IPS-NIHi7 (cell line): ENCODE measurements around the gene PPP1R8.

Source experiments
- DNase-seq: peaks from one replicate; pipeline ENCODE4 v3.0.0; 2012; ENCODE audit warnings: mixed read lengths; ENCODE audit errors: extremely low spot score

Gene PPP1R8

DNA sequence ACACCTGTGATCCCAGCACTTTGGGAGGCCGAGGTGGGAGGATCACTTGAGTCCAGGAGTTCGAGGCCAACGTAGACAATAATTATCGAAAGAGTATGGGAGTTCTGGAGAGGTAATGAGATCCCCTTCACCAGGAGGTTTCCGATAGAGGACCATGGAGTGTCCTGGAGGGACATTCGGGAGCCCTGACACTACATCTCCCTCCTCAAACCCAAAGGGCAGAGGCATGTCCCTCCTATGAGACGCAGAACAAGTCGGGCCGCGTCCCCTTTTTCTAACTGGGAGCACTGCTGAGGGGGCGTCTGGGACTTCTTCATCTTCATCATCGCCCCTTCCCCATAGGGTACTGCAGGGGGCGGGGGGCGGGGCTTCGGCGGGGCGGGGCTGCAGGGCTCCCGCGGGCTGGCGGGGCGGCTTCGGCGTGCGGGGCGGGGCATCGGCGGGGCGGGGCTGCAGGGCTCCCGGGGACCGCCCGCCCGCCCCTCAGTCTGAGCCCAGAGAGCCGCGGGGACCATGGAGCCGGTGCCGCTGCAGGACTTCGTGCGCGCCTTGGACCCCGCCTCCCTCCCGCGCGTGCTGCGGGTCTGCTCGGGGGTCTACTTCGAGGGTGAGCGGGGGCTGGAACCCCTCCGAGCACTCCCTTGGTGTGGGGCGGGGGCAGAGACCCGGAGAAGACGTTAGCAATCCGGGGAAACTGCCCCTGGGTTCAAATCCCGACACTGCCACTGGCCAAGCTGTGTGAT is 41.6 kb downstream of the PPP1R8 start, which contains the start of gene THEMIS2:
TSS of gene THEMIS2 (plus strand) at position 486 of the 743 bp plus-strand sequence. CDS start at position 514, 28 bp downstream.
- DNase-seq, result peak; percentile 98

DNA sequence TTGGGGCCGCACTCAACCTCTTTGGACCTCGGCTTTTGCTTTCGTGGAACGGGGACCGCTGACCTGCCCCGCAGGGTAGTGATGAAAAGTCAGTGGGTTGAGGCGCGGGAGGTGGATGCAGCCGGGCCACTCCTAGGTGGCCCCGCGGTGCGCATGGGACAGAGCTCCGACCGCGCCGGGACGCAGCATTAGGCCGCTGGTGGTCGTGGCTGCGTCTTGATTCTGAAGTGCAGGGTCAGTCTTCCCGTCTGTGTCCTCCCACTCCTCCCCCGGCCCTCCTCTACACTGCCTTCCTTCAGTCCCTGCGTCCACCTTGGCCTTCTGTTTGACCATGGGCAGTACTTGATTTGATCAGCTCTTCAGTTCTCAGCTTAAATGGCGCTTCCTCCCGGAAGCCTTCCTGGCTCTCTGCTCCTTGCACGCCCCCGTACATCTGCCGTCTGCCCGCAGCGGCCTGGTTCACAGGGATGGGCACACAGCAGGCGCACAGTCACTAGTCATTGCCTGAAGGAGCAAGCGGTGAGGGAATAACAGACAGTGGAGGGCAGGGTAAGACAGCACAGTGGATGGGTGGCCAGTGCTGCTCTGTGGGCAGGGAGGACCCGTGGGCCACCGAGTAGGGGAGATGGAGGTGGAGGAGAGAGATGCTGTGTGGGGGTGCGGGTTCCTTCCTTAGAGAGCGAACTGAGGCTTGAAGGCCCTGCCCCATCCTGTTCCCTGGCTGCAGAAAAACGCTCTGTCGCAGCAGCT is 42.4 kb downstream of the PPP1R8 start:
- DNase-seq, result peak; percentile 54

DNA sequence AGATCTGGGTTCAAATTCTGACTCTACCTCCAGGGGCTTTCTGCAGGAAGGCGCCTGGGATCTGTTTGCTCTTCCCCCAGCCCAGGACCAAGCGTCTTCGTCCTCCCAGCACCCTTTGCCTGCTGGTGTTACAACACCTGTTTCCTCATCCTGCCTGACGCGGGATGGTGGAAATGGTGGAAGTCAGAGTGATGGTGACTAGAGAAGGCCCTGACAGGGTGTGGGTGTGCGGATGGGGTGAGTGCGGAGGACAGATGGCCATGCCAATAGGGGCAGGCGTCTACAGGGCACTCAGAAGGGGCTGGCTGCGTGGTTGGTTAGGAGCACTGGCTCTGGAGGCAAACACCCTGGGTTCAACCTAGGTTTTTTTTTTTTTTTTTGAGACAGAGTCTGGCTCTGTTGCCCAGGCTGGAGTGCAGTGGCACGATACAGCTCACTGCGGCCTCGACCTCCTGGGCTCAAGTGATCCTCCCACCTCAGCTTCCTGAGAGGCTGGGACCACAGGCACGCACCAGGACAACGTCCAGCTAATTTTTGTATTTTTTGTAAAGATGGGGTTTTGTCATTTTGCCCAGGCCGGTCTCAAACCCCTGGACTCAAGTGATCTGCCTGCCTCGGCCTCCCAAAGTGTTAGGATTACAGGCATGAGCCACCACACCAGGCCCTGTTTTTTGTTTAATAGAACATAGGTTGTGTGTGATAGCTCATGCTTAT is 43.2 kb downstream of the PPP1R8 start:
- no peak for DNase-seq

DNA sequence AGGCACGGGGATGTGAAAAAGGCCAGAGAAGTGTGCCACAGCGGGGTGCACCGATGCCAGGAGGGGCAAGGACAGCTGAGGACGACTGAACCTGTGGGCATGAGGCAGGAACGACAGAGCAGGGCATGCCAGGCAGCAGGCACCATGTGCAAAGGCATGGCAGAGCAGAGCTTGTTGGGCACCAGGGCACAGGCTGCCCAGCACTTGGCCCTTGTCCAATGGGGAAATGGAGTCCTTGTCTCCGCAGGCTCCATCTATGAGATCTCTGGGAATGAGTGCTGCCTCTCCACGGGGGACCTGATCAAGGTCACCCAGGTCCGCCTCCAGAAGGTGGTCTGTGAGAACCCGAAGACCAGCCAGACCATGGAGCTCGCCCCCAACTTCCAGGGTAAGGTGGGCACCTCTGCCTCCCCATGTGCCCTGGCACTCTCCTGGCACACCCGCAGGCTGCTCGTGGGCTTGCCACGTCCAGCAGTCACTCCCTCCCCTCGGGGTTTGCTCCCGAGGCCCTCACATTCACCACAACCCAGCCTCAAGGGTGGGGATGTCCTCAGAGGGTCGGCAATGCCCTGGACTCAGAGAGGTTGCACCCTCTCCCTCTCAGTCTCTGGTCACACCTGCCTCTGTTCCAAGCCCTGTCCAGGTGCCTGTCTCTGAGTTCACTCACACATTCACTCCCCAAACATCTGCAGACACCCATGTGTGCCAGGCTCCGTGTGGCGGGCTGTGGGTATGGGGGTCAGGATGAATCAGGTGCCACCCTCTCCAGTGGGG is 45.9 kb downstream of the PPP1R8 start:
- no peak for DNase-seq

DNA sequence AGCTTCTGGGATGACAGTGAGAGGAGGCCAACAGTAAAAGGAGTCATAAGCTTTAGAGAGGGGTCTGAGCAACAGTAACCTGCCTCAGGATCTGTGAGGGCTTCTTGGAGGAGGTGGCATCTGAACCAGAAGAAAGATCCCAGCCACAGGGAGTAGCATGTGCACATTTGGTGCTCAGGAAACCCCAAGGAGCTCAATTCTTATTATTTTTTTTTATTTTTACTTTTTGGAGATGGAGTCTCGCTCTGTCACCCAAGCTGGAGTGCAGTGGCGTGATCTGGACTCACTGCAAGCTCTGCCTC is 46.5 kb downstream of the PPP1R8 start:
- no peak for DNase-seq

DNA sequence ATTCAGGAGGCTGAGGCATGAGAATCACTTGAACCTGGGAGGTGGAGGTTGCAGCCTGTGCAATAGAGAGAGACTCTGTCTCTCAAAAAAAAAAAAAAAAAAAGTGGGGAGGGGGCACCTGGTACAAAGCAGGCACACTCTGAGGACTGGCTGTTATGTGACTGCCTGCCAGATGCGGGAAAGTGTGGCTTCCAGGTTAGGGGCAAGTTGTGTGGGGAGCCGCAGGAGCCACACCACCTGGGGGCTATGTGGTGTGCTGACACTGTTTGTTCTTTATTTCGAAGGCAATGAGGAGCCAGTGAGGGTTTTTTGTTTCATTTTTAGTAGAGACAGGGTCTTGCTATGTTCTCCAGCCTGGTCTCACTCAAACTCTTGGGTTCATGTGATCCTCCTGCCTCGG is 47.5 kb downstream of the PPP1R8 start:
- no peak for DNase-seq

DNA sequence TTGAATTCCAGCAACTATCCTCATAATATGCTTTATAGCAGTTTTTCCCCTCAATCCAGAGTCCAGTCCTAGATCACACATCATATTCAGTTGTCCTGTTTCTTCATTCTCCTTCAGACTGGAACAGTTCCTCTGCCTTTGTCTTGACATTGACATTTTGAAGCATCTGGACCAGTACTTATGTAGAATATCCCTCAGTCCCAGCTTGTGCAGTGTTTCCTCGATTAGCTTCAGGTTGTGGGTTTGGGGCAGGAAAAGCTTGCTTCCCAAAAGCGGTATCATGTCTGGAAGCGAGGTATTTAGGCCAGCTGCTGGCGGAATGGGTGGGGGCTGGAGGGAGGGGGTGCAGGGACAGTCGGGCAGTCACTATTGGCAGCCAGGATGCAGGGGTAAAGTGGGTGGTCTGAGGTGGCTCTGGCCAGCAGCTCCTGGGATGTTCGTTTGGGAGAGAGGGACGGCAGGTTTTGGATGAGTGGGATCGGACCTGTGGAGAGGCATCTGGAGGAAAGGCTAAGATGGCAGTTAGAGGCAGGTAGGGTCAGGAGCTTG is 48.3 kb downstream of the PPP1R8 start:
- no peak for DNase-seq

DNA sequence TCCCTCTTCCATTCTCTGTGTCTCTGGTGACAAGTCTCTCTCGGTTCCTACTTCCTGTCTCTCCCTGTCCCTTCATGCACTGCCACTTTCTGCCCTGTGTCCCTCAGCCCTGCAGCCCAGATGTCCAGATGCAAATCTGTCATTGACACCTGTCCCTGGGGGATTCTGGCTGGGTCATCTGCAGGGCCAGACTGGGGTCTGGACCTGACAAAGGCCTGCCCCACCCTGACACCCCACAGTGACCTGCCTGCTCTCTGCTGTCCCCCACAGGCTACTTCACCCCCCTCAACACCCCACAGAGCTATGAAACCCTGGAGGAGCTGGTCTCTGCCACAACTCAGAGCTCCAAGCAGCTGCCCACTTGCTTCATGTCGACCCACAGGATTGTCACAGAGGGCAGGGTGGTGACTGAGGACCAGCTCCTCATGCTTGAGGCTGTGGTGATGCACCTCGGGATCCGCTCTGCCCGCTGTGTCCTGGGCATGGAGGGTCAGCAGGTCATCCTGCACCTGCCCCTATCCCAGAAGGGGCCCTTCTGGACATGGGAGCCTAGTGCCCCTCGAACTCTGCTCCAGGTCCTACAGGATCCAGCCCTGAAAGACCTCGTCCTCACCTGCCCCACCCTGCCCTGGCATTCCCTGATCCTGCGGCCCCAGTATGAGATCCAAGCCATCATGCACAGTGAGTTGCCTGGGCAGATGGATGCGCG is 48.9 kb downstream of the PPP1R8 start:
- DNase-seq, result no peak

DNA sequence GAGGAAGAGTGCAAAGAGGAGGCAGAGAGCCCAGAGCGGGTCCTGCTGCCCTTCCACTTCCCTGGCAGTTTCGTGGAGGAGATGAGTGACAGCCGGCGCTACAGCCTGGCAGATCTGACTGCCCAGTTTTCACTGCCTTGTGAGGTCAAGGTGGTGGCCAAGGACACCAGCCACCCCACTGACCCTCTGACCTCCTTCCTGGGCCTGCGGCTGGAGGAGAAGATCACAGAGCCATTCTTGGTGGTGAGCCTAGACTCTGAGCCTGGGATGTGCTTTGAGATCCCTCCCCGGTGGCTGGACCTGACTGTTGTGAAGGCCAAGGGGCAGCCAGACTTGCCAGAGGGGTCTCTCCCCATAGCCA is 51.9 kb downstream of the PPP1R8 start:
- no peak for DNase-seq

DNA sequence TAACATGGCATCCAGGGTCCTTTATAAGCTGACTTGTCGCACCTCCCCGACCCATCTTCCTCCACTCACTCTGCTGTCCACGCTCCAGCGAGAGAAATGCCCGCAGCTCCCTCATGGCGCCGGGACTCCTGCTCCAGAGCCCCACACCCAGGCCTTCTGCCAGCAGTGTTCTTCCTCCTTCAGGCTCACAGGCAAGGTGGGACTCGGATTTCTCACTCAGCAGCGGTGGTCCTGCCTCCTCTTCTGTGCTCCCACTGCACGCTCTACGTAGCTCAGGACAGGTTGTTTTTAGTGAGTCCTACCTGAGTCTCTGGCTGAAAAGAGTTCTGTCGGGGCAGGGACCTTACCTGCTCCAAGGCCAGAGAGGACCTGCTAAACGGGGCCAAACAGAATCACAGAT is 53.0 kb downstream of the PPP1R8 start:
- DNase-seq, result no peak

DNA sequence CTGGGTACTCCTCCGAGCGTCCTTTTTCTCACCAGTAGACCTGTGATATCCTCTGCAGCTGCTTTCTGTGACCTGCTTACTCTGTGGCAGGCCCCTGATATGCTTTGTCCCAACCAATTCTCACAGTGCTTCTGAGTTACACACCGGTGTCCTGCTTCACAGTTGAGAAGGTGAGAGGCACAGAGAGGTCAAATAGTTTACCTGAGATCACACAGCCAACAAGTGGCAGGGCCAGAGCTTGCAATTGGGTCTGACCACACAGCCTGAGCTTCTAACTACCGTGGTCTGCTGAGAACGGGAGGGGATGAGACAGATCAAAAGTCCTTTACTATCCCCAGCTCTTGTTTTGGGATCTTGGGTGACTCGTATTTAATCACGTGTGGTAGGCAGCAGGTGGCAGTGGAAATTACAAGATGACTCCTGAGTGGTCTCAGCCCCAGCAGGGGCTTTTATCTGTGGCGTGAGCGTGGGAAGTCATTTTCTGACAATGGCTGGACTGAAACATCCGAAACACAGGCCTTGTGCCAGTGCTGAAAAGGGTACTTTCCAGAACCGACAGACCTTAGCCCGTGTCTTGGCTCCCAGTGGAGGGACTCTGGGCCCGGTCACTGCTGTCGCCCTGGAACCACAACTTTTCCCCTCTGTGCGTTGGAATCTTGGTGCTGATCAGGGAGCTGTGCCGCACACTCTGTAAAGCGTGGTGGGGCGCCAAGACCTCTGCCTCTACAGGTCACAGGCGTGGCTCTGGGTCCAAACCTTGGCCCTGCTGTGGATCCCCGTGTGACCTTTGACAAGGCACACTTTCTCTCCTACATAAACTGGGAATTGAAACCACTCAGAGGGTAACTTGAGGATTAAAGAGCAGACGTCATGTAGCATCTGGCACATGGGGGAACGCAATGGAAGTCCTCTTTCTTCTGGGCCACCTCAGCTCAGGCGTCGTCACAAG is 53.7 kb downstream of the PPP1R8 start:
- no peak for DNase-seq

DNA sequence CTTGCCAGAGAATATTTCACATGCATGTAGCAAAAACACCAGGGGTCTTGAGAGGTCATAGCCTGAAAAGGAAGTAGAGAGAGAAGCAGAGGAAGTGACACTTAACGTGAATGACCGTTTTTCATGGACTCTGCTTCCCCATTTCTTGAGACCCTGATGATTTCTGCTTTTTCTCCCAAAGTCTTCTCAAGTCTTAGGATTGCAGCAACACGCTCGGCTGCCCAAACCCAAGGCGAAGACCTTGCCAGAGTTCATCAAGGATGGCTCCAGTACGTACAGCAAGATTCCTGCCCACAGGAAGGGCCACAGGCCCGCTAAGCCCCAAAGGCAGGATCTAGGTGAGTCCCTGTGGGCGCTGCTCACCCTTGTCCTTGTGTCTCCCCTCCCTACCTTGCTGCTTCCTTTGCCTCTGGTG is 54.5 kb downstream of the PPP1R8 start:
- DNase-seq, result no peak

DNA sequence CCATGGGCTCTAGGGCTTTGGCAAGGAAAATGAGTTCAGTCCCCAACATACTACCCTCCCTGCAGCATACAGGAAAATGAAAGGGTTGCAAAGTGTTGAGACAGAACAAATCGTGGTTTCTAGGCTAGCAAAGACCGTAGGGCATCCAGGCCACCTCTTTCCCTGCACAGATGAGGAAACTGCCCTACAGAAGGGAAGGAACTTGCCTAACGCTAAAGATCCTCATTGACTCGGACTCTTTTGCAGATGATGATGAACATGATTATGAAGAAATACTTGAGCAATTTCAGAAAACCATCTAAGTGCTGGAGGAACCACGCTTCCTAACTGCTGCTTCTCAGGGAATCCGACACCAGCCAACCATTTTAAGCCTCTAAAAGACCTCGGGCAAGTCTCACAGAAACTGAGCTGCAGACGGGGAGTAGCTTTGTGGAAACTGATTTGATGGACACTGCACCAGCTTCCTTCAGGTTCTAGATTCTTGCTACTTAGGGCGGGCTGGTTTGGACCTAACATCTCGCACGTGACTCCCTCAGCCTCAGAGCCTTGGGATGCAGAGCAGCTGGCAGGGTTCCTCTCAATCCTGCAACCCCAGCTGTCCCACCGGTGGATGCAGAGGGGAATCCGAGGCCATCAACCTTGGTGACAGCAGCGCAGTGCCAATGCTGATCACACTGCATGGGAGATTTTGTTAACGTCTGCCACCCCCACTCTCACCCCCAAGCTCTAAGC is 55.2 kb downstream of the PPP1R8 start:
- no peak for DNase-seq

DNA sequence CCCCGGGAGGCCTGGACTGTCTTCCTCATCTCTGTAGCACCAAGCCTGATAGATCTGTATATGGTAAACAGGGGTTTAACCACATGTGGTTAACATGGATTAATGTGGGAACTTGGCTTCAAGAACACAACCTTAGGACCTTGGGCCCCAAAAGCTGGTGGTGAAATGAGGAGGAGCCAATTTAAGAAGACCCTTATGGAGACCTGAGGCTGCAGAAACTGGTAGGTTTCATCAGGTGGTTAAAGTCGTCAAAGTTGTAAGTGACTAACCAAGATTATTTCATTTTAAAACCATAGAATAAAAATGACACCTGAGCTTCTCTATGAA is 55.7 kb downstream of the PPP1R8 start:
- DNase-seq, result no peak

DNA sequence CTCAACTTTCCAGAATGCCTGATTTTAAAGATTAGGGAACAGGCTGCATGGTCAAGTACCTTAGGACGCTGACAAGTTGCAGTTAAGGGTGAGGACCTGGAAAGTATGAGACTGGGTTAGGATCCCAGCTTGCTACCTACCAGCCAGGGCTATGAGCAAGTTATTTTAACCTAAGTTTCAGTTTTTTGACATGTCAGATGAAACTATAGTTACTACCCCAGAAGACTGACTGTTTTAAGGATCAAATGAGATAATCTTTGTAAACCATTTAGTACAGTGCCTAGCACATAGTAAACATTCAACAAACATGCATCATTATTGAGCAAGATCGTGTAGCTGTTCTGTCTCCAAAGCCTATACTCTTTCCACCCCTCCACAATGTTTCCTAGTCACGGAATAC is 56.2 kb downstream of the PPP1R8 start:
- no peak for DNase-seq

DNA sequence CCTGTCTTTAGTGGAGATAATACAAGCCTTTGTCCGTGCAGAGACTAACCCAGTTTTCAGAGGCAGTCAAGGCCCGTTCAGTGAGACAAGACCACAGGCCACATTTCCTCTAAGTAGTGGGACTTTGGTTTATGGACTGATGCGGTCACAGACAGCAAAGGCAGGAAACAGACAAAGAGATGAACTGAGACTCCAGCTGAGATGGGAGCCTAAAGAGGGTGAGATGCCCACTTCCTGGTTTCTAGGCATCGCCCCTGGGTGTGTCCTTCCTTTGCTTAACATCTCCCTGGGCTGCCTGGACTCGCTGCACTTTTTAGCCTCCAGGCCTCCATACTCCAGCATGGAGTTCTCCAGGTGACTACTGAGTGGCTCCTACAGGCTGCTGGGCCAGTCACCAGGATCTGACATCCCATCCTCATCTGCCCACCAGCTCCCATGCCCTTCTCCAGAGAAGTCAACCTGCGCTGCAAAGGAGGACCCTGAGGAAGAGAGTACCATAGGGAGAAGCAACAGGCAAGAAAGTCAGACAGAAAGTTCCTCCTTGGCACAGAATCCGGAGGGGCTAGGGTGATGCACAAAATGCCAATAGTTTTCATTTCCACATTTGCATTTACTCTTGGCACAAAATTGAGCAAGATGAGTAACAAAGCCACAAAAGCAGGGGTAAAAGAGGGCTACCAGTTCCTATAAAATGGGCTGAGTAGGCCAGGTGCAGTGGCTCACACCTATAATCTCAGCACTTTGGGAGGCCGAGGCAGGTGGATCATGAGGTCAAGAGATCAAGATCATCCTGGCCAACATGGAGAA is 56.8 kb downstream of the PPP1R8 start:
- no peak for DNase-seq

DNA sequence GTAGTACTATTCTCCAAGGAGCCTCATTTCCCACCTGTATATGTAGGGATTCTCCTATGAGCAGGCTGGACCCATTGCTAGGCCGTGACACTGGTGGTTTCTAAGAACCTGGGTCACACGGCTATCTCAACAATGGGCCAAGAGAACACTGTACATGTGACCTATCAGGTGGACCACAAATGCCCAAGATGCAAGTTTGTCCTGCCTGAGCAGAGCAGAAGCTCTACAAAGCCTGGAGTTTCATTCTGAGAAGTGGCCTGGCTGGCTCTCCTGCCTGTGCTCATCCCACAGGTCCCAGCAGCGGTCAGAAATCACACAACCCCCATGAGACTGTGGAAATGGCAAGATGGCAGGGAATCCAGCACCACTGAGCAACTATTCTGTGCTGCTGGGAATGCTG is 58.9 kb downstream of the PPP1R8 start:
- no peak for DNase-seq

DNA sequence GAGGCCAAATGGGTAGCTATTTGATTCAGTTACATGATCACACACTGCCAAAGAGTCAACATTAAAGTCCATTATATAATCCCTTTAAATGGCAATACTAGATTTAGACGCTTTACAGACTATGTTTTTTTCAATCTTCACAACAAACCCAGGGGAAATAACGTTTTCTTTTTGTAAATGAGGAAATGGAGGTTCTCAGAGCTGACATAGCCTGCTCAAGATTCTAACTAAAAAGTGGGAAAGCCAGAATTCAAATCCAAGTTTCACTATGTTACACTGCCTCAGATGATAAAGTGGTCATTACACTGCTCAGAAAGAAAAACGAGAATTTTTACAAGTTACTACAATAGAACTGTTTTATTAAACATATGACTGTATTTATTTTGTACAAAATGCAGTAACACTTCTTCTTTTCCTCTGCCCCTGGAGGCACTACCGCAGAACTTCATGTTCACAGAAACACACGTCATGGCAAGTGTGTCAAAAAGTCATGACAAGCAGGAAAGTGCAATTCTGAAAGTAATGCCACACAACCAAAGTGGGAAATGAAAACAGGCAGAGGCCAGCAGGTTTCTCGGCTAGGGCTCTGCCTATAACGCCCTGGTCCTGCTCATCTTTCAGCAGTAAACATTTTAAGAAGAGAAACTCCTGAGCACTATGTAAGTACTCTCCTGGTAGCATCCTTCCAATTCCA is 60.8 kb downstream of the PPP1R8 start:
- no peak for DNase-seq
